ENCODE measurements around the gene PI4KA. TPM values are rescaled to one million over a fixed set of nuclear protein-coding genes. Genes with fewer than 3 reads are reported as not detected.
"Not testable (repeated sequence)": the region's sequence is repeated elsewhere in the genome, so short reads cannot be mapped to it uniquely, and the experiment has no call there.

Gene PI4KA
- total RNA-seq, 1 donor from 2014 or later: 117 TPM

DNA sequence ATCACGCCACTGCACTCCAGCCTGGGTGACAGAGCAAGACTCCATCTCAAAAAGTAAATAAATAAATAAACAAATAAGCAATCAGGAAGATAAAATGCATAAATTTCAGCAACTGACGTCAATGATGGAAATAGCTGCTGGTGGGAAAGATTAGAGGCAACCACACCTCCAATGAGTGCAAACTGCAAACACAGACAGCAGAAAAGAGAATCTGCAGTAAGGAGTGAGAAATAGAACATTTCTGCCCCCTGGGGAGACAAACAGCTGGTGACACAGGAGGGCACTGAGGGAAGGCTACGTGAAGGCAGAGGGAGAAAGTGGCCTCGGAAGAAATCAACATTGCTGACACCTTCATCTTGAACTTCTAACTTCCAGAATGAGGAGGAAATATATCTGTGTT is 6.5 kb downstream of the PI4KA start:
- intact Hi-C loops (cut with micrococcal nuclease): no loop called here

DNA sequence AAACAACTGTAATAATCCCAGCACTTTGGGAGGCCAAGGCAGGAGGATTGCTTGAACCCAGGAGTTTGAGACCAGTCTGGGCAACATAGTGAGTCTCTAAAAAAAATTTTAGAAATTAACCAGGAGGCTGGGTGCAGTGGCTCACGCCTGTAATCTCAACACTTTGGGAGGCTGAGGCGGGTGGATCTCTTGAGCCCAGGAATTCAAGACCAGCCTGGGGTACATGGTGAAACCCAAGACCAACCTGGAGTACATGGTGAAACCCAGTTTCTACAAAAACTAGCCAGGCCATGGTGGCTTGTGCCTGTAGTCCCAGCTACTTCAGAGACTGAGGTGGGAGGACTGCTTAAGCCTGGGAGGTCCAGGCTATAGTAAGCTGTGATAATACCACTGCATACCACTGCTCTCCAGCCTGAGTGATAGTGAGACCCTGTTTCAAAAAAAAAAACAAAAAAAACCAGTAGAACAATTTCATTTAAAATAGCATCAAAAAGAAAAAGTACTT is 11.2 kb downstream of the PI4KA start:
- intact Hi-C loops (cut with micrococcal nuclease): no loop called here

DNA sequence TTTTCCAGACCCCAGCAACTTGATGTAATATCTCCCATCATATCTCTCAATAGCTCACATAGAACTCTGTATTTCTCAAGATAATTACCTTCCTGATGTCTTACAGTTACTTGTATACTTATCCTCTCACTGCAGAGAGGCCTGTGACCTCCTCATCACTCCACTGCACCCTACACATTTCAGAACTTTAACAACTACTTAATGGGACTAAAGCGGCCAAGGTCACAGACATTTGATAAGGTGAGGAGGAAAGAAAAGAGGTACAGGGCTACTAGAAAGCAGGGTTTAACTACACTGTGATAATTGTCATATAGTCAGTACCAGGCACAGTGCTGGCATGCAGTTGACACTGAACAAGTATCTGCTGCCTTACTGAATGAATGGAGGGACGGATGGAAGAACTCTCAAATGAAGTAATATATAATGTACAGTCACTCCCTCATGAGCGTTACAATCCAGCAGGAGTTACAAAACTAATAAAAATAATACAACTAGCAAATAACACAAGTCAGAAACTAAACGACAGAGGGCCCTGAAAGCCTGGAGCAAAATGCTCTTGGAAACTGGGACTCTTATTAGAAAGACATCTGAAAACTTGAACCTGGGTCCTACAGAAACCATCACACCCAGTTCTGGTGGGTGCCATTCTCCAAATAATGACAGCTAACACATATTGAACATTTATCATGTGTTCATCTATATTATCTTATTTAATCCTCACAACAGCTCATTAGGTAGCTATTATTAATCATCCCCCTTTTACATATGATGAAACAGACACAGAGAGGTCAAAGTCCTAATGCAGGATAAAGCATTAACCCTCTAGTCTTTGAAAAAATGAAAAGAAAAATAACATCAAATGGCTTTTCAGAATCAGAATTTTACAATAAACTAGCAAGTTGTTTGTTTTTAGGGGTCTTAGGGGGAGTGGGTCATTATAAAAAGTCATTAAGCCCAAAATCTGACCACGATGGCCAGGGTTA is 14.3 kb downstream of the PI4KA start:
- intact Hi-C loops (cut with micrococcal nuclease): no loop called here

DNA sequence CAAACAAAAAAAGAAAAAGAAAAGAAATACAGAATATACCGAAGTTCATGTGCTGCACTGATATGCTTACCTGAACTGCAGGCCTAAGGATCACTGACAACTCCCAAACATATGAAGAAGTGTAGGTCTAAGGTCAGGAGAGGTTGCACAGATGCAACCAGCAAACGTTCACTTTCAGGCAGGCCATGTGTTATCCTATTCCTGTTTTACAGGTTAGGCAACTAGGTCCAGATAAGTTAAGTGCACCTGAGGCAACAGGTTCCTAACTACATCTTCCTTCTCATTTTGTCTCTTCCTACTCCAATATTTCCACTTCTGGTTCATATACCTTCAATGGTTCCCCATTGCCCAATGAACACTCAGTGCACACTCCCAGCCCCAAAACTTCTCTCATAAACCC is 15.1 kb downstream of the PI4KA start:
- intact Hi-C loops (cut with micrococcal nuclease): no loop called here

DNA sequence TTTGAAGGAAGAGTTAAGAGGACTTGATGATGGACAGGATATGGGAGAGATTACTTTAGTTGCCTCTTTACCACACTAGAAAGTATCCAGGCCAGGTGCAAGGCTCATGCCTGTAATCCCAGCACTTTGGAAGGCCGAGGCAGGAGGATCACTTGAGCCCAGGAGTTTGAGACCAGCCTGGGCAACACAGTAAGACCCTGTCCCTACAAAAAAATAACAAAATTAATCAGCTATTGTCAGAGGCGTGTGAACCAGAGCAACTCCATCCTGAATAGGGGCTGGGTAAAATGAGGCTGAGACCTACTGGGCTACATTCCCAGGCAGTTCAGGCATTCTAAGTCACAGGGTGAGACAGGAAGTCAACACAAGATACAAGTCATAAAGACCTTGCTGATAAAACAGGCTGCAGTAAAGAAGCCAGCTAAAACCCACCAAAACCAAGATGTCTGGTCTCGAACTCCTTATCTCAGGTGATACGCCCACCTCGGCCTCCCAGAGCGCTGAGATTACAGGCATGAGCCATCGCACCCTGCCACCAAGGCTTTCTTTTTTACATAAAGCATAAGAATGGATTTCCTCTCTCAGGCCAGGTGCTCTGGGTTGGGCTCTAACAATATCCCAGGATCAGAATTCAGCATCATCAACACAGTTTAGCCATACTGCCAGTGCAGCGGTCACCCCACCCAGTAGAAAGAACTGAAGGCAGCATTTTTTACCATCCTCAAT is 17.8 kb downstream of the PI4KA start:
- intact Hi-C loops (cut with micrococcal nuclease): no loop called here

DNA sequence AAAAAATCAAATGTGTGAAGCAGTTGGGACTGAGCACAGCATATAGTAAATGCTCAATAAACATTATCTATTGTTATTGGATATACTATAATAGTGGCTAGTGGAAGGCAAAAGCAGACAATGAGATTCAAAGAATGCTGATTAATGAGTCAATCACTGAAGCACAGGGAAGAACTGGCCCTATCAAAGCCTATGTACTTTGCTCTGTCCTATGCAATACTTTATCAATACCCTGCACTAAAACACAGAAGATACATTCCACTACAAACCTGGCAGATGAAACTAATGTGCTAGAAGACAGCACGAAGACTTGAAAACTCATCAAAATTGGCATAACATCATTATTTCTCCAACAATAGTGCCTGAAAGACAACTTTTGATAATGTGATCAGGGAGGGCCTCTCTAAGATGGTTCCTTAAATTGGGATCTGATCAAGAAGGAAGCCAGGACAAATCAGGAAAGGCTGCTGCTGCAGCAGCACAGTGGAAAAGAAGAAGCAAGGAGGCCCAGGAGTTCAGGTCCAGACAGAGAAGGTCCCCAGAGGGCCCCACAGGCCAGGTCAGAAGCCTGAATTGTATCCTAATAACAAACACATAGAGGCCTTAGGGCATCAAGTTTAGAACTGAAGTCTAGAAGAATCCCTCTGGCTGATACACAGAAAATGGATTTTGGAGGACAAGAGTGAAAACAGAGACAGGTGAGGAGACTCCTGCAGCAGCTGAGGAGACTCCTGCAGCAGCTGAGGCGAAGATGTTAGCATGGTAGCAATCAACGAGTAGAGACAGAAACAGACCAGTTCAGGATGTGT is 18.6 kb downstream of the PI4KA start:
- intact Hi-C loops (cut with micrococcal nuclease): no loop called here

DNA sequence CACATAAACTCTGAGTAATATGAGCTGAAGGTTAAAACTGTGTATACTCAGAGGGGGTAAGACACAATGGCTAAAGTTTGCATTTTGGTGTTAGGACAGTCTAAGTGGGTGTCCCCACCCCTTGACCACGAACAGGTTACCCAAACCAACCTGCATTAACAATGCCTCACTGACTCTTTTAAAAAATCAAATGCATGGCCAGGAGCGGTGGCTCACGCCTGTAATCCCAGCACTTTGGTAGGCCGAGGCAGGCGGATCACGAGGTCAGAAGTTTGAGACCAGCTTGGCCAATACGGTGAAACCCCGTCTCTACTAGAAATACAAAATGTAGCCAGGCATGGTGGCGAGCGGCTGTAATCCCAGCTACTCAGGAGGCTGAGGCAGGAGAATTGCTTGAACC is 19.3 kb downstream of the PI4KA start:
- intact Hi-C loops (cut with micrococcal nuclease): not testable (repeated sequence)

DNA sequence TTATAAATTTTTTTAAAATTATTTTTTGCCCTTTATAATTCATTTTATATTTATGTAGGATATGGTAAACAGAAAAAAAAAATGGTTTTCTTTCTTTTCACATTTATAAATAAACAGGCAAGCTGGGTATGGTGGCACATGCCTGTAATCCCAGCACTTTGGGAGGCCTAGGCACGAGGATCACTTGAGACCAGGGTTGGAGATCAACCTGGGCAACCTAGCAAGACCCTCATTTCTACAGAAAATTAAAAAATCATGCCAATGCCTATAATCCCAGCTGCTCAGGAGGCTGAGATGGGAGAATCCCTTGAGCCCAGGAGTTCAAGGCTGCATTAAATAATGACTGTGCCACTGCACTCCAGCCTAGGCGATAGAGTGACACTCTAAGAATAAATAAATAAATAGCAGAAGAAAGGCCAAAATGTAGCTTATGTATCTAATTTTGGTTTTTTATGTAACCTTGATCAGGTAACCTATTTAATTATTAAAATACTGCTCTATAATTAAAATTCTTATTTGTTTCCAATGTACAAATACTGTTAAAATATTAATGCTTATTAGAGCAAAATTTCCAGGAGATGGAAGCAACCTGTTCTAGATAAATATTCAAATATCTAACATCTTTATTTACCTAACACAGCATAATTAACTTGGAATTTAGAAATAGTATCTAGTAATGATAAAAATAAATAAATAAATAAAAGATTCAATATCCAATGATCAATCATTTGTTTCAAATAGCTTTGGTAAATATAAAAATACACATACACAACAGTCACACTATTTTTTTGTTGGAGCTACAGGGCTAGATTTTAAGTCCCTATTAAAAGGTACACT is 21.4 kb downstream of the PI4KA start:
- intact Hi-C loops (cut with micrococcal nuclease): no loop called here

DNA sequence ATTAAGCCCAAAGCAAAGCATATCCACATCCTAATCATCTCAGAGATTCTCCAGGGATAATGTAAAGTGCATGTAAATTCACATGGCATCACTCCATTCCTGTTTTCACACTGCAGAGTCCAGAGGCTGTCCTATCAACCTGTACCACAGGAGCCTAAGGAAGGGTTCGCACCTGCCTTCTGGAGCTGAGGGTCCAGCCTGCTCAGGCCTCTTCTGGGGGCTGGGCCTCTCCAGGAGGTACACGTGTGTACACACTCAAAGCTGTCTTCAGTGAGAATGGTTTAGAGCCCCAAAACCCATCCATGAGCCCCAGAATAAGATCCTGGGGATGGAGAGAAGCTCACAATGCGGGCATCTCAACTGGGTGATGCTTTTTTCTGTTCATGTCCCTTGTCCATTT is 23.9 kb downstream of the PI4KA start:
- intact Hi-C loops (cut with micrococcal nuclease): no loop called here

DNA sequence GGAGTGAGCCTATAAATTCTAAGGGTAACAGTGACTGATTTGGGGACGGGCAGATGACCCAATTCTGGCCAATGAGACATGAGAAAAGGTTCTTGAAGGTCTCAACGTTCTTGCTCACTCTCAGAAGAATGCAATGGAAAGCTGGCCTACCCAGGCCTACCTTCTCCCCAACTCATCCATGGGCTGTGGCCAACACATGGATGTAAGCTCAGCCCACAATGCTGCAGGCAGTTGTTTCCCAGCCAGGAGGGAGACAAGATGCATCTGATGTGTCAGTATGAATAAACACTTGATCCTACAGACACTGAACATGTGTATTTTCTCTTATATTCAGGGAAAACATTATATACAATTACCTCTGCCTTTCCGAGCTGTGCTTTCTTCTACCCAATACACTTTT is 24.4 kb downstream of the PI4KA start:
- intact Hi-C loops (cut with micrococcal nuclease): no loop called here

DNA sequence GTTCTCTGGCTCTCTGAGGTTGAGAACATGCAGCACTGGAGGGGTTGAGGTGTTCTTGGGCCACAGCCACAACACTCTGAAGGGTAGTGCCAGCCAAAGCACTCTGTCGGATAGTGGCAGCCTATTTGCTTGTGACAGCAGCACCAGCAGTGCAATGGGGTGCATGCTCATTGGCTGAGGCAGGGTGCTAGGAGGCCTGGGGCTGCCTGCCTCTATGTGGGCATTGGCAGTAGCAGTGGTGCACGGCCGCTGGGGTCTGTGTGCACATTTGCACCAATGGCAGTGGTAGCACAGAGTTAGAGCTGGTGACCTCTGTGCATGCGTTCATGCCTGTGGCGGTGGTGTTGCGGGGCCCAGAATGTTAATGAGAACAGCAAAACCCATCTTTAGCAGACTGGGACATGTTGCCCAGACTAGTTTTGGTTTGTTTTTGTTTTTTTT is 25.4 kb downstream of the PI4KA start:
- intact Hi-C loops (cut with micrococcal nuclease): no loop called here

DNA sequence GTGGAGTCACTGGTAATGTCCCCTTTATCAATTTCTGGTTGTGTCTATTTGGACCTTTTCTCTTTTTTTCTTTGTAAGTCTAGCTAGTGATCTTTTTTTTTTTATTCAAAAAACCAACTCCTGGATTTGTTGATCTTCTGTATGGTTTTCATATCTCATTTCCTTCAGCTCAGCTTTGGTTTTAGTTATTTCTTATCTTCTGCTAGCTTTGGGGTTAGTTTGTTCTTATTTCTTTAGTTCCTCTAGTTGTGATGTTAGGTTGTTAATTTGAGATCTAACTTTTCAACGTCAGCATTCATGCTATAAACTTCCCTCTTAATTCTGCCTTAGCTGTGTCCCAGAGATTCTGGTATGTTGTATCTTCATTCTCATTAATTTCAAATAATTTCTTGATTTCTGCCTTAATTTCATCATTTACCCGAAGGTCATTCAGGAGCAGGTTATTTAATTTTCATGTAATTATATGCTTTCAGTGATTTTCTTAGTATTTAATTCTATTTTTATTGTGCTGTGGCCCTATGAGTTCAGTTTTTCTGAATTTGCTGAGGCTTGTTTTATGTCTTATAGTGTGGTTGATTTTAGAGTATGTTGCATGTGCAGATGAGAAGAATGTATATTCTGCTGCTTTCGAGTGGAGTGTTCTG is 29.0 kb downstream of the PI4KA start:
- intact Hi-C loops (cut with micrococcal nuclease): loop anchor here (10.0 kb wide), 1 partner anchor 65 kb away; no protein-coding TSS in a partner anchor

DNA sequence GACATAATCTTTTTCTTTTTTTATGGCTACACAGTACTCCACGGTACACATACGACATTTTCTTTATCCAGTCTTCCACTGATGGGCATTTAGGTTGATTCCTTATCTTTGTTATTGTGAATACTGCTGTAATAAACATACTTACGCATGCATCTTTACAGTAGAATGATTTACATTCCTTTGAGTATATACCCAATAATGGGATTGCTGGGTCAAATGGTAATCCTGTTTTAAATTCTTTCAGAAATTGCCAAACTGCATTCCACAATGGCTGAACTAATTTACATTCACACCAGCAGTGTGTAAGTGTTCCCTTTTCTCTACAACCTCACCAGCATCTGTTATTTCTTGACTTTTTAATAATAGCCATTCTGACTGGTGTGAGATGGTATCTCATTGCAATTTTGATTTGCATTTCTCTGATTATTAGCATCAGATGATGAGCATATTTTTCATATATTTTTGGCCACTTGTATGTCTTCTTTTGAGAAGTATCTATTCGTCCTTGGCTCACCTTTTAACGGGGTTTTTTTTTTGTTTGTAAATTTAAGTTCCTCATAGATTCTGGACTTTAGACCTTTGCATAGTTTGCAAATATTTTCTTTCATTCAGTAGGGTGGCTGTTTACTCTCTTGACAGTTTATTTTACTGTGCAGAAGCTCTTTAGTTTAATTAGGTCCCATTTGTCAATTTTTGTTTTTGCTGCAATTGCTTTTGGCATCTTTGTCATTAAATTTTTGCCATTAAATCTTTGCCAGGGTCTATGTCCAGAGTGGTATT is 32.0 kb downstream of the PI4KA start:
- intact Hi-C loops (cut with micrococcal nuclease): loop anchor here (10.0 kb wide), 1 partner anchor 62 kb away; no protein-coding TSS in a partner anchor

DNA sequence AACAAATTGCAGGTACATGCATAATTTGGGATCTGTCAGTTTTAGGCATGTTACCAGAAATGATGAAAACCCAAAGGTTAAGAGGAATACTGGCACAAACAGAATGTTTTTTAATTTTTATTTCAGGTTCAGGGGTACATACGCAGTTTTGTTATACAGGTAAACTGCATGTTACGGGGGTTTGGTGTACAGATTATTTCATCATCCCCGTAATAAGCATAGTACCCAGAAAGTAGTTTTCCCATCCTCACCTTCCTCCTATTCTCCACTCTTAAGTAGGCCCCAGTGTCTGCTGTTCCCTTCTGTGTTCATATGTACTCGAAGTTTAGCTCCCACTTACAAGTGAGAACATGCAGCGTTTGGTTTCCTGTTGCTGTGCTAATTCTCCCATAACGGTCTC is 33.0 kb downstream of the PI4KA start:
- intact Hi-C loops (cut with micrococcal nuclease): loop anchor here (10.0 kb wide), 1 partner anchor 61 kb away; no protein-coding TSS in a partner anchor

DNA sequence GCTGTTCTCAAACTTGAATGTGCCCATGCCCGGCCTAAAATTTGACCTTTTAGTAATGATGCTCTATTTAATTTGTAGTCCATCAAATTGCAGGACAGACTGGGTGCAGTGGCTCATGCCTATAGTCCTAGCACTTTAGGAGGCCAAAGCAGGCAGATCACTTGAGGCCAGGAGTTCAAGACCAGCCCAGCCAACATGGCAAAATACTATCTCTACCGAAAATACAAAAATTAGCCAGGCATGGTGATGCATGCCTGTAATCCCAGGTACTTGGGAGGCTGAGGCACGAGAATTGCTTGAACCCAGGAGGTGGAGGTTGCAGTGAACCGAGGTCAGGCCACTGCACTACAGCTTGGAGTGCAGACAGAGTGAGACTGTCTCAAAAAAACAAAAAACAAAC is 33.4 kb downstream of the PI4KA start:
- intact Hi-C loops (cut with micrococcal nuclease): loop anchor here (10.0 kb wide), 1 partner anchor 60 kb away; no protein-coding TSS in a partner anchor

DNA sequence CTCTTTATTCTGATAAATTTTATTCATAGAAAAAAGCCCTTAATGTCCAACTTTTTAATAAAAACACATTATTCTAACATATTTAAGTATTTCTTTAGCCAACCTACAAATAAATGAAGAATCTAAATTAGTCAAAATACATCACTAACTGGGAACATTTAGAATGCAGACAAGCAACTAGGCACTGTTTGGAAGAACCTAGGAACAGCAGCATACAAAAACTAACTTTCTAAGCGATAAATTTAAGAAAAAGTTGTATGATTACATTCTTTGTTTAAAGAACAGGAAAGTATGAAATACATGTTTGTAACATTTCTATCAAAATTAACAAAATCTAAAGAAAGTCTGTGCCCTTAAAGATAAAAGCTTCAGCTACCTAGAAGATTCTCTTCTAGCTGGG is 35.3 kb downstream of the PI4KA start:
- intact Hi-C loops (cut with micrococcal nuclease): loop anchor here (10.0 kb wide), 1 partner anchor 58 kb away; no protein-coding TSS in a partner anchor

DNA sequence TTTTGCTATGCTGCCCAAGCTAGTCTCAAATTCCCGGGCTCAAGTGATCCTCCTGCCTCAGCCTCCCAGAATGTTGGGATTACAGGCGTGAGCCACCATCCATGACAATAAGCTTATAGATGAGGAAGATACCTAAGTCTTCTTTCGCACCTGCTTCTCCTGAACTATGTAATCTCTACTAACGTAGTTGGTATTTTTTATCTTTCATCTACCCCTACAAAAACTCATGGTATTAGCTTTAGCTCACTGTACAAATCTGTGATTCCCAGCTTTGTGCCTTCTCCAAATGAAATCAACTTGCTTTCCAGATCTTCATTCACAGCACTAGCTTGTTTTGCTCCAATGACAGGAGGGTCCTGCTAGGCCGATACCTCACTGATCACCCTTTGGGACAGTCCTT is 36.4 kb downstream of the PI4KA start:
- intact Hi-C loops (cut with micrococcal nuclease): loop anchor here (10.0 kb wide), 1 partner anchor 57 kb away; no protein-coding TSS in a partner anchor

DNA sequence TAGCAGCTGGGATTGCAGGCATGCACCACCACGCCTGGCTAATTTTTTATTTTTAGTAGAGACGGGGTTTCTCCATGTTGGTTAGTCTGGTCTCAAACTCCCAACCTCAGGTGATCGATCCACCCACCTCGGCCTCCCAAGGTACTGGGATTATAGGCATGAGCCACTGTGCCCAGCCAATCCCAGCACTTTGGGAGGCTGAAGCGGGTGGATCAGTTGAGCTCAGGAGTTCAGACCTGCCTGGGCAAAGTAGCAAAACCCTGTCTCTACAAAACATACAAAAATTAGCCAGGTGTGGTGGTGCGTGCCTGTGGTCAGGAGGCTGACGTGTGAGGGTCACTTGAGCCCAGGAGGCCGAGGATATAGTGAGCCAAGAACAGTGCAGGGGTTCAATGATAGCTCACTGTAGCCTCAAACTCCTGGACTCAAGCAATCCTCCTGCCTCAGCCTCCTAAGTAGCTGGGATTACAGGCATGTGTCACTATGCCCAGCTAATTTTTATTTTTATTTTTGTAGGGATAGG is 36.8 kb downstream of the PI4KA start:
- intact Hi-C loops (cut with micrococcal nuclease): loop anchor here (10.0 kb wide), 1 partner anchor 57 kb away; no protein-coding TSS in a partner anchor

Measured in T-helper 1 cell treated with Interleukin-12 subunit alpha and Interleukin-12 subunit beta and Interleukin-4 antibody, amounts not matched to agents 30 ng/mL and 1 ng/mL, for 36 hours (primary cell).